Non-pigmented ciliary epithelial cell (primary cell): ENCODE data around the gene OCEL1.
"Not testable (repeated sequence)": the region's sequence is repeated elsewhere in the genome, so short reads cannot be mapped to it uniquely, and the experiment has no call there.

Experiments used
- DNase-seq: peaks from one replicate; pipeline ENCODE4 v3.0.0-alpha.2; 2010; ENCODE audit warnings: low read depth

OCEL1 gene

GRCh38 chr19:17263712-17264640 lies 38.0 kb downstream of the OCEL1 start:
- no peak for DNase-seq

GRCh38 chr19:17264641-17264979 lies 38.6 kb downstream of the OCEL1 start, which contains the start of gene USHBP1:
USHBP1 (minus strand) TSS chr19:17264745; CDS start chr19:17264299, 446 bp downstream.
- no peak for DNase-seq

- DNase-seq: no peak
Measured at GRCh38 chr19:17266026-17266425, 40.0 kb downstream of the OCEL1 start.

- DNase-seq: no peak
Measured at GRCh38 chr19:17266589-17266974, 40.6 kb downstream of the OCEL1 start.

GRCh38 chr19:17266975-17267788 lies 41.2 kb downstream of the OCEL1 start, which contains the start of gene BABAM1:
BABAM1 (plus strand) TSS chr19:17267443; CDS start chr19:17268807, 1,364 bp downstream.
- peak; percentile 100 for DNase-seq

GRCh38 chr19:17268754-17269153 lies 42.7 kb downstream of the OCEL1 start:
- DNase-seq: no peak

GRCh38 chr19:17274892-17275291 lies 48.9 kb downstream of the OCEL1 start:
- DNase-seq: not testable (repeated sequence)

- no peak for DNase-seq
Measured at GRCh38 chr19:17275441-17276175, 49.6 kb downstream of the OCEL1 start.
